GM12878 (cell line): Measurements from ENCODE around the gene FASN. TPM values are rescaled to one million over a fixed set of nuclear protein-coding genes. Genes with fewer than 3 reads are reported as not detected.
A peak's percentile ranks its signal among the peaks of the same experiment; 100 is the strongest.

Experiments used
- ATAC-seq: fragments of 200-7000 bp; cut with Tn5 transposase; 3 replicates; pipeline ENCODE4 v1.9.1; 2020; ENCODE audit warnings: mild to moderate bottlenecking, moderate library complexity
- BruUV-seq: library from RNA; stranded (reverse); fragments of 400-500 nt; replicated peaks from 2 replicates; lab custom pipeline; 2021; lab: Mats Ljungman, UMichigan
- CTCF ChIA-PET: fragments of 300-600 bp; sonication (Branson Sonifier 250); formaldehyde crosslinking; extraction: SDS; loops from one replicate; lab custom pipeline; 2021; ENCODE audit warnings: inconsistent platforms; lab: Yijun Ruan, JAX
- POLR2A ChIA-PET: fragments of 350-600 bp; formaldehyde crosslinking; extraction: SDS; loops from one replicate; lab custom pipeline; 2021; ENCODE audit warnings: inconsistent platforms; lab: Charles Lee
- RAD21 ChIA-PET: fragments of 300-600 bp; sonication (Branson Sonifier 250); formaldehyde crosslinking; loops from one replicate; lab custom pipeline; 2023; ENCODE audit warnings: antibody characterized with exemption; ENCODE audit not compliant: unreplicated experiment; lab: Charles Lee
- SMC1A ChIA-PET: fragments of 300-600 bp; sonication (Branson Sonifier 250); formaldehyde crosslinking; loops from one replicate; lab custom pipeline; 2023; ENCODE audit not compliant: unreplicated experiment, uncharacterized antibody; lab: Charles Lee
- DNase-seq: peaks from one replicate; pipeline ENCODE4 v3.0.0-alpha.2; 2011; ENCODE audit warnings: low read depth, low spot score
- FAIRE-seq: peaks from 3 replicates; lab custom pipeline; 2011; peaks lifted over from hg19 to GRCh38; lab: Jason Lieb, UNC
- H2AFZ ChIP-seq: 2 replicates; pipeline ENCODE4 v1.6.0; 2011; ENCODE audit warnings: low read depth, low read length, control low read depth; ENCODE audit not compliant: control insufficient read depth
- H3K27ac ChIP-seq: 2 replicates; pipeline ENCODE4 v1.5.1; 2011; ENCODE audit warnings: control low read depth; ENCODE audit not compliant: control insufficient read depth, insufficient read depth
- H3K27me3 ChIP-seq, 2 experiments: replicated peaks in 1 of 2; 2 replicates each; pipeline versions ENCODE4 v1.6.0 to v1.6.1; 2011; ENCODE audit warnings: low read length in 1 of 2; ENCODE audit not compliant: control insufficient read depth in 2 of 2, insufficient read depth in 2 of 2
- H3K36me3 ChIP-seq, 2 experiments: 2 replicates each; pipeline ENCODE4 v1.5.1; 2011; ENCODE audit warnings: low read length in 1 of 2; ENCODE audit not compliant: control insufficient read depth in 2 of 2, insufficient read depth in 2 of 2
- H3K4me1 ChIP-seq: 2 replicates; pipeline ENCODE4 v1.6.1; 2011; ENCODE audit warnings: mild to moderate bottlenecking, low read length, moderate library complexity, mixed read lengths; ENCODE audit not compliant: control insufficient read depth, insufficient read depth
- H3K4me2 ChIP-seq: 2 replicates; pipeline ENCODE4 v1.6.0; 2011; ENCODE audit warnings: control low read depth; ENCODE audit not compliant: control insufficient read depth, insufficient read depth
- H3K4me3 ChIP-seq: fragments of 200-600 bp; sonication (generic); 2 replicates; pipeline ENCODE4 v1.5.1; 2016
- H3K79me2 ChIP-seq: 2 replicates; pipeline ENCODE4 v1.6.0; 2011; ENCODE audit warnings: low read length; ENCODE audit not compliant: control insufficient read depth, insufficient read depth
- H3K9ac ChIP-seq: 2 replicates; pipeline ENCODE4 v1.8.0; 2011; ENCODE audit warnings: low read length, control low read depth, mixed read lengths; ENCODE audit not compliant: control insufficient read depth, insufficient read depth
- H3K9me3 ChIP-seq: replicated peaks from 3 replicates; pipeline ENCODE4 v1.5.1; 2011; ENCODE audit warnings: mild to moderate bottlenecking, low read length; ENCODE audit not compliant: control insufficient read depth, insufficient read depth
- H4K20me1 ChIP-seq: 2 replicates; pipeline ENCODE4 v1.6.0; 2011; ENCODE audit not compliant: control insufficient read depth, insufficient read depth
- BMI1 ChIP-seq: fragments of 450-650 bp; IDR thresholded peaks from 2 replicates; pipeline ENCODE4 v1.6.1; 2016; ENCODE audit warnings: mild to moderate bottlenecking, moderate library complexity, borderline replicate concordance
- IKZF2 ChIP-seq, 2 experiments: fragments of 450-650 bp; IDR thresholded peaks; 2 replicates each; pipeline ENCODE4 v1.6.1; 2017; ENCODE audit warnings: mild to moderate bottlenecking in 2 of 2, moderate library complexity in 2 of 2
- LARP7 ChIP-seq: fragments of 450-650 bp; IDR thresholded peaks from 2 replicates; pipeline ENCODE4 v1.6.1; 2017; ENCODE audit warnings: mild to moderate bottlenecking
- MYC ChIP-seq: IDR thresholded peaks from 2 replicates; pipeline ENCODE4 v1.6.1; 2011; ENCODE audit warnings: mild to moderate bottlenecking, low read length, moderate library complexity, inconsistent platforms; ENCODE audit not compliant: insufficient read depth, insufficient replicate concordance, insufficient read length, severe bottlenecking
- NFXL1 ChIP-seq: fragments of 450-650 bp; IDR thresholded peaks from 2 replicates; pipeline ENCODE4 v1.6.1; 2017; ENCODE audit warnings: antibody characterized with exemption, mild to moderate bottlenecking, borderline replicate concordance
- NR2C2 ChIP-seq: IDR thresholded peaks from 2 replicates; pipeline ENCODE4 v1.6.1; 2011; ENCODE audit warnings: borderline replicate concordance, low read depth; ENCODE audit not compliant: control insufficient read depth, insufficient read length
- PAX8 ChIP-seq: fragments of 450-650 bp; IDR thresholded peaks from 2 replicates; pipeline ENCODE4 v1.6.1; 2017; ENCODE audit warnings: mild to moderate bottlenecking, moderate library complexity
- POLR2A ChIP-seq: IDR thresholded peaks from 2 replicates; pipeline ENCODE4 v1.6.1; 2011; ENCODE audit warnings: low read depth, mild to moderate bottlenecking, low read length
- POLR2AphosphoS5 ChIP-seq: IDR thresholded peaks from 2 replicates; pipeline ENCODE4 v1.6.1; 2011; ENCODE audit warnings: mild to moderate bottlenecking, low read length, inconsistent platforms
- ZBTB11 ChIP-seq: fragments of 450-650 bp; formaldehyde crosslinking; IDR thresholded peaks from 2 replicates; pipeline ENCODE4 v1.5.0; 2022; ENCODE audit warnings: mild to moderate bottlenecking, missing genetic modification characterization
- ZBTB40 ChIP-seq: fragments of 450-650 bp; IDR thresholded peaks from 2 replicates; pipeline ENCODE4 v1.6.1; 2016; ENCODE audit warnings: mild to moderate bottlenecking, moderate library complexity, borderline replicate concordance
- ZSCAN29 ChIP-seq: fragments of 450-650 bp; IDR thresholded peaks from 2 replicates; pipeline ENCODE4 v1.6.1; 2017; ENCODE audit warnings: mild to moderate bottlenecking, moderate library complexity
- WGBS: methylation state at CpG from one replicate; pipeline ENCODE4 v1.1.6; 2016; ENCODE audit warnings: low lambda C conversion rate; ENCODE audit not compliant: insufficient replicate concordance, insufficient coverage; ENCODE audit errors: missing lambda C conversion rate; 5-methylcytosine and 5-hydroxymethylcytosine counted together
- in situ Hi-C: fragments of 300-500 bp; cut with MboI; formaldehyde crosslinking; loops from 9 replicates; pipeline ENCODE4 v1.14.3; 2018; ENCODE audit warnings: mixed read lengths
- intact Hi-C: fragments of 100-400 bp; cut with micrococcal nuclease; formaldehyde crosslinking; loops from one replicate; pipeline ENCODE4 v1.14.2; 2022; ENCODE audit not compliant: unreplicated experiment
- polyA plus RNA-seq, 11 experiments: library from polyadenylated mRNA; depleted of rRNA in 4 of 11; unstranded in 6 of 11; stranded (reverse) in 5 of 11; fragments of >200 nt; fragmentation: Nextera tagmentation in 4 of 11; fragmentation: Illumina TruSeq in 1 of 11; extraction: Ambion mirVana in 4 of 11; extraction: Trizol in 1 of 11; gene quantifications; 1 replicate in 1 of 11; 2 replicates in 10 of 11; pipeline versions ENCODE4 v1.2.1 to v1.2.3, GENCODE V29; 2011 to 2016; ENCODE audit warnings: inconsistent platforms in 2 of 11, missing spikeins in 2 of 11, low read depth in 1 of 11
- total RNA-seq, 4 experiments: library from RNA; depleted of rRNA in 3 of 4; stranded (reverse); fragments of >200 nt in 3 of 4; fragmentation: Illumina TruSeq in 1 of 4; extraction: Trizol in 1 of 4; gene quantifications; 2 replicates each; pipeline versions ENCODE4 v1.2.1 to v1.2.3, GENCODE V29; 2013 to 2021

Gene FASN
- total and polyA plus RNA-seq, 10 of the 15 experiments (the other 5 are each of a cell fraction or from before 2014, with no cell fraction given): 0.19 to 333 (median 30.4) TPM

GRCh38 chr17:82061047-82061925 is 36.8 kb downstream of the FASN start:
- peaks cover 3 to 26% of the 10 kb centered on the region in 2 experiments for H3K36me3 ChIP-seq
- CTCF ChIA-PET: no interaction called here

GRCh38 chr17:82060614-82061013 is 37.4 kb downstream of the FASN start:
- peaks cover 3 to 31% of the 10 kb centered on the region in 2 experiments for H3K36me3 ChIP-seq
- H3K79me2 ChIP-seq: peaks cover 14% of the 10 kb centered on the region
- H3K4me3 ChIP-seq: no peak overlapping the region
- ChIA-PET POLR2A (no interaction called here), SMC1A (no interaction called here), CTCF (interaction anchor here (1.1 kb wide), 1 partner anchor 23 kb away, joined by 3 read pairs; the partner anchor contains the start of gene DCXR), RAD21 (no interaction called here)
- ATAC-seq (no peak), DNase-seq (no peak), FAIRE-seq (no peak)
- no peaks in the 10 kb centered on the region for H4K20me1 ChIP-seq
- intact Hi-C loops: no loop called here
- no peaks in the 10 kb centered on the region for H3K9me3 ChIP-seq
- H3K27ac ChIP-seq: no peak overlapping the region
- H3K4me1 ChIP-seq: peaks cover 8% of the 10 kb centered on the region
- BruUV-seq: no TSS peak
- H3K27me3 ChIP-seq: no peaks in the 10 kb centered on the region
- in situ Hi-C loops: no loop called here
- no peak overlapping the region for H3K9ac ChIP-seq
- 90% methylated on average over 12 of the region's 14 CpGs for WGBS
- H2AFZ ChIP-seq: no peak overlapping the region
- H3K4me2 ChIP-seq: no peak overlapping the region
- no peak for TF ChIP-seq MYC
- no peak for TF ChIP-seq ZBTB40
- TF ChIP-seq IKZF2 (IDR thresholded peaks at IDR 0.05): no peak
- no peak for TF ChIP-seq ZBTB11
- no peak for TF ChIP-seq PAX8

More at GRCh38 chr17:82061047-82061925, 36.8 kb downstream of the FASN start:
- FAIRE-seq (no peak), DNase-seq (no peak), ATAC-seq (no peak)
- no peak overlapping the region for H3K4me3 ChIP-seq
- ChIA-PET SMC1A (no interaction called here), RAD21 (no interaction called here), POLR2A (no interaction called here)
- H3K27ac ChIP-seq: no peak overlapping the region
- no peak overlapping the region for H2AFZ ChIP-seq
- in situ Hi-C loops: no loop called here
- H4K20me1 ChIP-seq: no peaks in the 10 kb centered on the region
- no peaks in the 10 kb centered on the region for H3K27me3 ChIP-seq
- no peak overlapping the region for H3K9ac ChIP-seq
- H3K79me2 ChIP-seq: peaks cover 19% of the 10 kb centered on the region
- H3K9me3 ChIP-seq: no peaks in the 10 kb centered on the region
- intact Hi-C loops: no loop called here
- 87% methylated on average over 32 of the region's 34 CpGs for WGBS
- peaks cover 8% of the 10 kb centered on the region for H3K4me1 ChIP-seq
- no peak overlapping the region for H3K4me2 ChIP-seq
- BruUV-seq: no TSS peak
- TF ChIP-seq POLR2A: peak; percentile 64
- no peak for TF ChIP-seq ZSCAN29
- no peak for TF ChIP-seq LARP7
- no peak for TF ChIP-seq BMI1
- TF ChIP-seq NFXL1: no peak
- TF ChIP-seq NR2C2: no peak
- TF ChIP-seq POLR2AphosphoS5: peak; percentile 52; the same call in 1 of the 2 replicates
